CD4-positive, CD25-positive, alpha-beta regulatory T cell (primary cell): ENCODE results near the gene PHLDA1. TPM values are rescaled to one million over a fixed set of nuclear protein-coding genes. Genes with fewer than 3 reads are reported as not detected.
A peak's percentile ranks its signal among the peaks of the same experiment; 100 is the strongest.

Experiments used
- ATAC-seq, 2 donors: fragments of 150-1000 bp; cut with Tn5 transposase; one replicate each; pipeline ENCODE4 v1.10.0; 2021; ENCODE audit warnings: low read depth in 2 of 2, moderate number of reproducible peaks in 2 of 2, moderate library complexity in 1 of 2
- DNase-seq, 3 donors: peaks; one replicate each; pipeline versions ENCODE4 v3.0.0 to v3.0.0-alpha.2; 2012 to 2022; ENCODE audit warnings: mixed read lengths in 1 of 3
- H3K27ac ChIP-seq: one replicate; pipeline ENCODE4 v1.7.0; 2013; ENCODE audit warnings: mild to moderate bottlenecking, low read length; ENCODE audit not compliant: insufficient read depth, poor library complexity, severe bottlenecking
- H3K27me3 ChIP-seq: one replicate; pipeline ENCODE4 v1.7.0; 2013; ENCODE audit warnings: low read length; ENCODE audit not compliant: control insufficient read depth, insufficient read depth
- H3K36me3 ChIP-seq: one replicate; pipeline ENCODE4 v1.7.0; 2013; ENCODE audit warnings: mild to moderate bottlenecking, low read length, moderate library complexity; ENCODE audit not compliant: control insufficient read depth, insufficient read depth
- H3K4me1 ChIP-seq: 2 replicates; pipeline ENCODE4 v1.7.0; 2013; ENCODE audit warnings: mild to moderate bottlenecking, low read length; ENCODE audit not compliant: insufficient read depth, control insufficient read depth, poor library complexity, severe bottlenecking
- H3K4me3 ChIP-seq: one replicate; pipeline ENCODE4 v1.7.0; 2013; ENCODE audit warnings: low read depth, mild to moderate bottlenecking, low read length, moderate library complexity
- H3K9me3 ChIP-seq, 2 experiments: 1 replicate in 1 of 2; 2 replicates in 1 of 2; pipeline ENCODE4 v1.7.0; 2013; ENCODE audit warnings: low read length in 2 of 2, mild to moderate bottlenecking in 1 of 2, moderate library complexity in 1 of 2; ENCODE audit not compliant: control insufficient read depth in 2 of 2
- H3K27ac Mint-ChIP-seq, 3 donors: one replicate each; pipeline ENCODE4 v1.8.0; 2020 to 2022; ENCODE audit warnings: mild to moderate bottlenecking in 3 of 3, mixed read lengths in 3 of 3, moderate library complexity in 2 of 3
- H3K27me3 Mint-ChIP-seq: one replicate; pipeline ENCODE4 v1.8.0; 2022; ENCODE audit warnings: mild to moderate bottlenecking, mixed read lengths
- H3K36me3 Mint-ChIP-seq: one replicate; pipeline ENCODE4 v1.8.0; 2020; ENCODE audit warnings: mixed read lengths
- H3K4me1 Mint-ChIP-seq, 4 donors: one replicate each; pipeline ENCODE4 v1.8.0; 2020 to 2022; ENCODE audit warnings: mixed read lengths in 4 of 4, mild to moderate bottlenecking in 1 of 4
- H3K4me3 Mint-ChIP-seq, 4 donors: one replicate each; pipeline ENCODE4 v1.8.0; 2020 to 2022; ENCODE audit warnings: mild to moderate bottlenecking in 4 of 4, mixed read lengths in 4 of 4, moderate library complexity in 3 of 4
- H3K9me3 Mint-ChIP-seq, 7 donors: one replicate each; pipeline ENCODE4 v1.8.0; 2020 to 2022; ENCODE audit warnings: mixed read lengths in 7 of 7, mild to moderate bottlenecking in 3 of 7, moderate library complexity in 2 of 7
- polyA plus RNA-seq, 4 donors: library from polyadenylated mRNA; unstranded; fragments of 300-500 nt; fragmentation: Illumina TruSeq; gene quantifications; one replicate each; pipeline ENCODE4 v1.2.3, GENCODE V29; 2021
- total RNA-seq: library from RNA; stranded (reverse); gene quantifications from one replicate; pipeline ENCODE4 v1.2.3, GENCODE V29; 2022

The PHLDA1 gene
- total and polyA plus RNA-seq, 5 donors from 2014 or later, result 1.1 to 42.0 (median 1.6) TPM

- H3K4me3 ChIP-seq, result peak overlapping the region; percentile 84
- Mint-ChIP-seq H3K27me3 (no peaks in the 10 kb centered on the region), H3K4me3 (peak overlapping the region; percentile 90 to 97 (median 92)), H3K36me3 (no peaks in the 10 kb centered on the region), H3K9me3 (peaks cover 0 to 2% (median 0%) of the 10 kb centered on the region in 7 donors), H3K4me1 (peaks cover 0 to 34% (median 25%) of the 10 kb centered on the region in 4 donors), H3K27ac (peak overlapping the region; percentile 88 to 91 (median 88))
- H3K27me3 ChIP-seq, result no peaks in the 10 kb centered on the region
- no peaks in the 10 kb centered on the region for H3K36me3 ChIP-seq
- H3K9me3 ChIP-seq, result no peaks in the 10 kb centered on the region
- peak overlapping the region; percentile 88 for H3K27ac ChIP-seq
- DNase-seq (peak in 1 of 3 donors; percentile 33), ATAC-seq (no peak)
- peaks cover 33% of the 10 kb centered on the region for H3K4me1 ChIP-seq
Observed at GRCh38 chr12:76029982-76030340, 1.6 kb downstream of the PHLDA1 start.

DNA sequence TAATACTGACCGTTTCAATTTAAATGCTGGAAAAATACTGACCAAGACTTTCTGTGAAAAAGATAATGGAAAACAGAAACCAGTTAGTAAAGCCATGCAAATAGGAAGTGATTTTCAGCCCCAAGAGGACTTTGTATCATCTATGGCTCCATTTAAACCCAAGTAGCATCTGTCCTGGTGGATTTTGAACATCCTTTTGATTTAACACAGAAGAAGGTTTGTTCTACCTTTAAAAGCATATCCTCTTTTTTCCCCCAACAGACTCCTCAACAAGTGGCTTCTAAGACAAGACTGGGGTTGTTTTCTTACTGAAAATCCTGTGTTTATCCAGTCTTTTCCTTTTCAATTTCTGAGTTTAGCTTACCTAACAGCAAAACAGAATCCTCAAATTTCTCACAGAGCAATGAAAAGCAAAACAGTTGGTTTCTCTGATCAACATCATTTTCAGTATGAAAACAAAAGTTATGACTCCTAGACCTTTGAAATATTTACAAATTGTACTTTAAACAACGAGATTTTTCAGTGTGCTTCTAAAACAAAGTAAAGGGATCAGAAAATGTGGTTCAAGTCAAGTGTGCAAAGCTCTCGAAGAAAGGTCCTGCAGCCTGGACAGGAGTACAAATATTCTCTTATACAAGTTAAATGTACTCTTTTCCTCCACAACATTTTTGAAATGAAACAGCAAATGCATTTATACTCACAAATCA, 2.9 kb downstream of the PHLDA1 start:
- no peaks in the 10 kb centered on the region for H3K36me3 ChIP-seq
- H3K27me3 ChIP-seq, result no peaks in the 10 kb centered on the region
- Mint-ChIP-seq H3K27me3 (no peaks in the 10 kb centered on the region), H3K27ac (peak overlapping the region in 1 of 3 donors; percentile 32), H3K9me3 (peaks cover 0 to 2% (median 0%) of the 10 kb centered on the region in 7 donors), H3K4me1 (peaks cover 0 to 34% (median 25%) of the 10 kb centered on the region in 4 donors), H3K4me3 (peak overlapping the region; percentile 69 to 92 (median 82)), H3K36me3 (no peaks in the 10 kb centered on the region)
- H3K9me3 ChIP-seq, result no peaks in the 10 kb centered on the region
- H3K27ac ChIP-seq, result peak overlapping the region; percentile 28
- H3K4me3 ChIP-seq, result peak overlapping the region; percentile 84
- DNase-seq (no peak), ATAC-seq (no peak)
- H3K4me1 ChIP-seq, result peaks cover 33% of the 10 kb centered on the region

DNA sequence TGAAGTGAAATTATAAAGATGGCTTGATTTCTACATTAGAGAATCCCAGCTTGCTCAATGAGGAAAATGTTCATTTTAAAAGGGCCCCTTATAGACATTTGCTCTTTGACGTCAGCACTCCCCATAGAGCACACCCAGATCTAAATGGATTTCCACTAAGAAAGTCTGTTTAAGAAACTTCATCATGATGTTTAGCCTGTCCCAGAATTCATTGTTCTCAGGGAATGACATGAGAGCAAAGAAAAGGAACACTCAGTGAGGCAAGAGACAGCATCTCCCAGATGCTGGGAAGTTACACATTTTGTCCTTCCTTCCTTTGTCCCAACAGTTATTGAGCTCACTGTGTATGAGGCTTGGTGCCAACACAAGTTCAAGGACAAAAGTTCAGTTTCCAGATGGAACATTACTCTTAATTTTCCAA, 4.9 kb downstream of the PHLDA1 start:
- no peak for DNase-seq
- Mint-ChIP-seq H3K27ac (no peak overlapping the region), H3K4me1 (peaks cover 0 to 27% (median 19%) of the 10 kb centered on the region in 4 donors)

GRCh38 chr12:76025601-76026575, 5.7 kb downstream of the PHLDA1 start:
- Histone ChIP-seq H3K27me3 (no peaks in the 10 kb centered on the region), H3K36me3 (no peaks in the 10 kb centered on the region), H3K9me3 (no peaks in the 10 kb centered on the region), H3K4me1 (peaks cover 26% of the 10 kb centered on the region), H3K27ac (peak overlapping the region; percentile 35), H3K4me3 (no peak overlapping the region)
- H3K9me3 Mint-ChIP-seq, result peaks cover 0 to 2% (median 0%) of the 10 kb centered on the region in 7 donors
- no peak overlapping the region for H3K4me3 Mint-ChIP-seq
- H3K36me3 Mint-ChIP-seq, result no peaks in the 10 kb centered on the region
- ATAC-seq (no peak), DNase-seq (no peak)
- H3K4me1 Mint-ChIP-seq, result peaks cover 6 to 30% (median 25%) of the 10 kb centered on the region in 4 donors
- H3K27ac Mint-ChIP-seq, result no peak overlapping the region
- H3K27me3 Mint-ChIP-seq, result no peaks in the 10 kb centered on the region

More for the DNA sequence above, 4.9 kb downstream of the PHLDA1 start:
- no peak for ATAC-seq
- peaks cover 24% of the 10 kb centered on the region for H3K4me1 ChIP-seq
- H3K9me3 ChIP-seq, result no peaks in the 10 kb centered on the region
- H3K4me3 ChIP-seq, result no peak overlapping the region
- H3K36me3 ChIP-seq, result no peaks in the 10 kb centered on the region
- no peaks in the 10 kb centered on the region for H3K27me3 Mint-ChIP-seq
- H3K4me3 Mint-ChIP-seq, result no peak overlapping the region
- H3K27me3 ChIP-seq, result no peaks in the 10 kb centered on the region
- H3K9me3 Mint-ChIP-seq, result peaks cover 0 to 2% (median 0%) of the 10 kb centered on the region in 7 donors
- H3K27ac ChIP-seq, result no peak overlapping the region
- H3K36me3 Mint-ChIP-seq, result no peaks in the 10 kb centered on the region

- H3K27ac Mint-ChIP-seq, result no peak overlapping the region
- no peaks in the 10 kb centered on the region for H3K27me3 ChIP-seq
- DNase-seq (no peak), ATAC-seq (no peak)
- no peaks in the 10 kb centered on the region for H3K27me3 Mint-ChIP-seq
- no peak overlapping the region for H3K4me3 ChIP-seq
- no peak overlapping the region for H3K4me3 Mint-ChIP-seq
- no peaks in the 10 kb centered on the region for H3K36me3 ChIP-seq
- H3K9me3 ChIP-seq, result no peaks in the 10 kb centered on the region
- no peaks in the 10 kb centered on the region for H3K9me3 Mint-ChIP-seq
- H3K27ac ChIP-seq, result no peak overlapping the region
- H3K4me1 ChIP-seq, result peaks cover 26% of the 10 kb centered on the region
- peaks cover 14 to 35% (median 31%) of the 10 kb centered on the region in 4 donors for H3K4me1 Mint-ChIP-seq
- no peaks in the 10 kb centered on the region for H3K36me3 Mint-ChIP-seq
Observed at GRCh38 chr12:76024942-76025600, 6.5 kb downstream of the PHLDA1 start.

DNA sequence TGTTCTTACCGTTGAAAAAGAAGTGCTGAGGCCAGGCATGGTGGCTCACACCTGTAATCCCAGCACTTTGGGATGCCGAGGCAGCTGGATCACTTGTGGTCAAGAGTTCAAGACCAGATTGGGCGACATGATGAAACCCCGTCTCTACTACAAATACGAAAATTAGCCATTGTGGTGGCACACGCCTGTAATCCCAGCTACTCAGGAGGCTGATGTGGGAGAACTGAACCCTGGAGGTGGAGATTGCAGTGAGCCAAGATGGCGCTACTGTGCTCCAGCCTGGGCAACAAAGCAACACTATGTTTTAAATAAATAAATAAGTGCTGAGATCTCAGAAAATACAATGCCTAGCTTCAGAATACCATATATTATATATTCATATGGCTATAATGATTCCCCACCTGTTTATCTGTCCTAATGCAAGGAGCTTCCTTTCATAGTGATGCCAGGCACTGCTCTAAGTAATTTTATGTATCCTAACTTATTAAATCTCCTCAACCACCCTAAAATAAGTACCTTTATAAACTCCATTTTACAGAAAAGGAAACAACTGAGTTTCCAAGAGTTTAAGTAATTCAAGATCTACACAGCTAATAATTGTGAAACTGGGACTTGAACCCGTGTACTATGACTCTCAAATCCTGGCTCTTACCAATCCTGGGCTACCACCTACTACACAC, 7.3 kb downstream of the PHLDA1 start:
- no peak overlapping the region for H3K4me3 ChIP-seq
- ATAC-seq (no peak), DNase-seq (no peak)
- Mint-ChIP-seq H3K27me3 (no peaks in the 10 kb centered on the region), H3K4me3 (no peak overlapping the region), H3K4me1 (peaks cover 14 to 31% (median 31%) of the 10 kb centered on the region in 4 donors), H3K27ac (peak overlapping the region in 1 of 3 donors; percentile 40), H3K36me3 (no peaks in the 10 kb centered on the region), H3K9me3 (no peaks in the 10 kb centered on the region)
- H3K4me1 ChIP-seq, result peaks cover 27% of the 10 kb centered on the region
- H3K27ac ChIP-seq, result no peak overlapping the region
- no peaks in the 10 kb centered on the region for H3K27me3 ChIP-seq
- no peaks in the 10 kb centered on the region for H3K36me3 ChIP-seq
- H3K9me3 ChIP-seq, result no peaks in the 10 kb centered on the region
